IMR-90 (cell line): Measurements from ENCODE around the gene SLC44A2. TPM values are rescaled to one million over a fixed set of nuclear protein-coding genes. Genes with fewer than 3 reads are reported as not detected.
A peak's percentile ranks its signal among the peaks of the same experiment; 100 is the strongest.

Source experiments
- ATAC-seq: fragments of 200-7000 bp; cut with Tn5 transposase; 2 replicates; pipeline ENCODE4 v1.9.1; 2020; ENCODE audit warnings: low read depth, mild to moderate bottlenecking, moderate library complexity
- BruUV-seq: library from RNA; stranded (reverse); fragments of 400-500 nt; replicated peaks from 2 replicates; lab custom pipeline; 2021; lab: Mats Ljungman, UMichigan
- CTCF ChIA-PET: fragments of 300-600 bp; formaldehyde crosslinking; extraction: SDS; loops from one replicate; lab custom pipeline; 2021; ENCODE audit warnings: antibody characterized with exemption; lab: Yijun Ruan, JAX
- POLR2A ChIA-PET: fragments of 300-600 bp; sonication (Branson Sonifier 250); formaldehyde crosslinking; loops from one replicate; lab custom pipeline; 2022; ENCODE audit warnings: antibody characterized with exemption; ENCODE audit not compliant: unreplicated experiment; lab: Charles Lee
- DNase-seq: peaks from one replicate; pipeline ENCODE4 v3.0.0; 2013
- H2AFZ ChIP-seq: replicated peaks from 2 replicates; pipeline ENCODE3; 2013; ENCODE audit warnings: low read length, mild to moderate bottlenecking; ENCODE audit not compliant: poor library complexity
- H2AK5ac ChIP-seq: 2 replicates; pipeline ENCODE4 v1.6.1; 2013; ENCODE audit warnings: low read depth, low read length, inconsistent platforms
- H2AK9ac ChIP-seq: replicated peaks from 2 replicates; pipeline ENCODE3; 2013; ENCODE audit warnings: mild to moderate bottlenecking, low read depth, low read length, moderate library complexity; ENCODE audit not compliant: poor library complexity
- H2BK120ac ChIP-seq: 2 replicates; pipeline ENCODE4 v1.6.1; 2013; ENCODE audit warnings: low read depth, low read length, inconsistent platforms
- H2BK15ac ChIP-seq: 3 replicates; pipeline ENCODE4 v1.6.1; 2013; ENCODE audit warnings: low read depth, low read length, inconsistent platforms
- H2BK20ac ChIP-seq: 2 replicates; pipeline ENCODE4 v1.6.1; 2013; ENCODE audit warnings: low read depth, mild to moderate bottlenecking, inconsistent platforms, low read length, moderate library complexity
- H2BK5ac ChIP-seq: 2 replicates; pipeline ENCODE4 v1.6.1; 2013; ENCODE audit warnings: mild to moderate bottlenecking, low read depth, low read length, inconsistent platforms; ENCODE audit not compliant: poor library complexity, severe bottlenecking
- H3K14ac ChIP-seq: replicated peaks from 2 replicates; pipeline ENCODE4 v1.6.1; 2013; ENCODE audit warnings: low read depth, low read length, inconsistent platforms
- H3K18ac ChIP-seq: 2 replicates; pipeline ENCODE4 v1.6.1; 2013; ENCODE audit warnings: low read depth, low read length, control low read depth
- H3K23ac ChIP-seq: 2 replicates; pipeline ENCODE4 v1.6.1; 2013; ENCODE audit warnings: low read depth, low read length, inconsistent platforms
- H3K27ac ChIP-seq: 2 replicates; pipeline ENCODE4 v1.5.1; 2013; ENCODE audit warnings: mild to moderate bottlenecking, control low read depth, low read length; ENCODE audit not compliant: insufficient read depth
- H3K27me3 ChIP-seq: 2 replicates; pipeline ENCODE4 v1.6.1; 2013; ENCODE audit warnings: low read length; ENCODE audit not compliant: control insufficient read depth, insufficient read depth
- H3K36me3 ChIP-seq: 2 replicates; pipeline ENCODE4 v1.6.1; 2013; ENCODE audit warnings: low read length, mixed read lengths; ENCODE audit not compliant: control insufficient read depth, insufficient read depth
- H3K4ac ChIP-seq: 2 replicates; pipeline ENCODE4 v1.6.1; 2013; ENCODE audit warnings: low read depth, low read length, inconsistent platforms
- H3K4me1 ChIP-seq: 2 replicates; pipeline ENCODE4 v1.6.1; 2013; ENCODE audit warnings: low read length, mixed read lengths; ENCODE audit not compliant: control insufficient read depth, insufficient read depth
- H3K4me2 ChIP-seq: 2 replicates; pipeline ENCODE4 v1.6.1; 2013; ENCODE audit warnings: low read depth, mild to moderate bottlenecking, control low read depth, low read length, moderate library complexity
- H3K4me3 ChIP-seq: 2 replicates; pipeline ENCODE4 v1.5.1; 2013; ENCODE audit warnings: low read depth, mild to moderate bottlenecking, control low read depth, low read length, moderate library complexity; ENCODE audit not compliant: insufficient read depth
- H3K56ac ChIP-seq: 2 replicates; pipeline ENCODE4 v1.6.1; 2013; ENCODE audit warnings: low read length, inconsistent platforms; ENCODE audit not compliant: insufficient read depth; ENCODE audit errors: extremely low read depth
- H3K79me1 ChIP-seq, 2 experiments: 2 replicates each; pipeline ENCODE4 v1.6.1; 2013; ENCODE audit warnings: low read length in 2 of 2, inconsistent platforms in 1 of 2, low read depth in 1 of 2
- H3K9ac ChIP-seq: 2 replicates; pipeline ENCODE4 v1.6.1; 2013; ENCODE audit warnings: low read depth, low read length, control low read depth
- H3K9me1 ChIP-seq: 2 replicates; pipeline ENCODE4 v1.6.1; 2013; ENCODE audit warnings: low read length, inconsistent platforms; ENCODE audit not compliant: insufficient read depth
- H3K9me3 ChIP-seq: 2 replicates; pipeline ENCODE4 v1.6.1; 2013; ENCODE audit warnings: low read length; ENCODE audit not compliant: control insufficient read depth, insufficient read depth
- H4K20me1 ChIP-seq: 2 replicates; pipeline ENCODE4 v1.6.1; 2013; ENCODE audit warnings: low read length, inconsistent platforms; ENCODE audit not compliant: insufficient read depth
- H4K5ac ChIP-seq: 2 replicates; pipeline ENCODE4 v1.6.1; 2013; ENCODE audit warnings: mild to moderate bottlenecking, low read depth, low read length, control low read depth
- H4K8ac ChIP-seq, 2 experiments: 2 replicates each; pipeline ENCODE4 v1.6.1; 2013; ENCODE audit warnings: low read depth in 2 of 2, low read length in 2 of 2, control low read depth in 1 of 2, inconsistent platforms in 1 of 2
- H4K91ac ChIP-seq: 2 replicates; pipeline ENCODE4 v1.6.1; 2013; ENCODE audit warnings: low read depth, low read length, inconsistent platforms; ENCODE audit not compliant: insufficient read depth
- CEBPB ChIP-seq: IDR thresholded peaks from 2 replicates; pipeline ENCODE4 v1.6.1; 2012; ENCODE audit warnings: low read depth, low read length, improper control_type of control experiment
- FOS ChIP-seq: fragments of 150-350 bp; IDR thresholded peaks from 2 replicates; pipeline ENCODE4 v1.6.1; 2016; ENCODE audit warnings: low read depth, low read length
- MAFK ChIP-seq: IDR thresholded peaks from 2 replicates; pipeline ENCODE4 v1.6.1; 2012; ENCODE audit warnings: low read depth, low read length, improper control_type of control experiment
- MXI1 ChIP-seq: IDR thresholded peaks from 2 replicates; pipeline ENCODE4 v1.6.1; 2012; ENCODE audit warnings: low read depth, mild to moderate bottlenecking, low read length, moderate library complexity, borderline replicate concordance
- RFX5 ChIP-seq: IDR thresholded peaks from 2 replicates; pipeline ENCODE4 v1.8.0; 2012; ENCODE audit warnings: low read depth, mild to moderate bottlenecking, low read length, moderate library complexity
- WGBS, 2 experiments: methylation state at CpG; one replicate each; pipeline versions ENCODE4 v1.1.5 to v1.1.7; 2013; ENCODE audit warnings: missing lambda C conversion rate in 2 of 2; ENCODE audit not compliant: insufficient read length in 1 of 2; ENCODE audit errors: extremely low coverage in 2 of 2; 5-methylcytosine and 5-hydroxymethylcytosine counted together
- dilution Hi-C: fragments of 300-500 bp; cut with HindIII; formaldehyde crosslinking; loops from one replicate; pipeline ENCODE4 v1.14.3; 2018; ENCODE audit warnings: low sequenced_read_pairs; ENCODE audit not compliant: unreplicated experiment
- in situ Hi-C: fragments of 300-500 bp; cut with MboI; formaldehyde crosslinking; loops from 3 replicates; pipeline ENCODE4 v1.14.3; 2019; ENCODE audit warnings: low sequenced_read_pairs, inconsistent platforms, mixed read lengths
- intact Hi-C: fragments of 100-400 bp; cut with micrococcal nuclease; formaldehyde crosslinking; loops from 2 replicates; pipeline ENCODE4 v1.10.0; 2022
- polyA plus RNA-seq, 3 experiments: library from polyadenylated mRNA; depleted of rRNA; stranded (reverse); fragments of >200 nt; gene quantifications; 2 replicates each; pipeline ENCODE4 v1.2.3, GENCODE V29; 2012; ENCODE audit warnings: low replicate concordance in 1 of 3
- total RNA-seq: library from RNA; depleted of rRNA; stranded (reverse); fragments of >200 nt; gene quantifications from 2 replicates; pipeline ENCODE4 v1.2.3, GENCODE V29; 2012
- TF ChIP-seq, protein P1 (sequence below): fragments of 150-350 bp; IDR thresholded peaks from 2 replicates; pipeline ENCODE4 v1.6.1; 2016; ENCODE audit warnings: low read depth, mild to moderate bottlenecking, low read length, moderate library complexity, borderline replicate concordance

The SLC44A2 gene
- total and polyA plus RNA-seq, 2 of the 4 experiments (the other 2 are of a cell fraction), result 28.5 to 62.9 TPM

DNA sequence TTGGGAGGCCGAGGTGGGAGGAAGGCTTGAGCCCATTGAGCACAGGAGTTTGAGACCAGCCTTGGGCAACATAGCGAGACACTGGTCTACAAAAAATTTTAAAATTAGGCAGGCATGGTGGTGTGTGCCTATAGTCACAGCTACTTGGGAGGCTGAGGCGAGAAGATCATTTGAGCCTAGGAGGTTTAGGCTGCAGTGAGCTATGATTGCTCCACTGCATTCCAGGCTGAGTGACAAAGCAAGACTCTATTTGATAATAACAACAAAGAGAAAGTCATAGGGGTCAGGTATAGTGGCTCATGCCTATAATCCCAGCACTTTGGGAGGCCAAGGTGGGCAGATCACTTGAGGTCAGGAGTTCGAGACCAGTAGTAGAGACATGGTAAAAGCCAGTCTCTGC lies 4.6 kb upstream of the SLC44A2 start:
- no peak overlapping the region for H2AFZ ChIP-seq
- H4K8ac ChIP-seq, result peak overlapping the region in 1 of 2 experiments; percentile 4; a peak in 1 of 4 replicates
- intact Hi-C loops (no loop called here), in situ Hi-C loops (no loop called here), dilution Hi-C loops (no loop called here)
- peak overlapping the region; percentile 41; the same call in 1 of the 2 replicates for H2BK120ac ChIP-seq
- ChIA-PET POLR2A (no interaction called here), CTCF (no interaction called here)
- peaks cover 2% of the 10 kb centered on the region; the same call in 1 of the 2 replicates for H3K36me3 ChIP-seq
- 93% methylated on average over 2 of the region's 4 CpGs; no CpG with 5 or more reads in 1 of the 2 experiments for WGBS, 2 experiments
- H3K9me3 ChIP-seq, result no peaks in the 10 kb centered on the region
- no peak overlapping the region for H3K56ac ChIP-seq
- no peak overlapping the region for H3K4me3 ChIP-seq
- peak overlapping the region; percentile 52; the same call in 1 of the 2 replicates for H3K23ac ChIP-seq
- H3K79me1 ChIP-seq, result peaks cover 48 to 74% of the 10 kb centered on the region in 2 experiments
- peaks cover 5% of the 10 kb centered on the region; the same call in 1 of the 2 replicates for H4K20me1 ChIP-seq
- peak overlapping the region; percentile 25; the same call in 1 of the 2 replicates for H4K91ac ChIP-seq
- TF ChIP-seq RFX5 (no peak), CEBPB (peak; percentile 31; the same call in 1 of the 2 replicates), MAFK (no peak), MXI1 (no peak), FOS (no peak)
- TF ChIP-seq, protein P1, sequence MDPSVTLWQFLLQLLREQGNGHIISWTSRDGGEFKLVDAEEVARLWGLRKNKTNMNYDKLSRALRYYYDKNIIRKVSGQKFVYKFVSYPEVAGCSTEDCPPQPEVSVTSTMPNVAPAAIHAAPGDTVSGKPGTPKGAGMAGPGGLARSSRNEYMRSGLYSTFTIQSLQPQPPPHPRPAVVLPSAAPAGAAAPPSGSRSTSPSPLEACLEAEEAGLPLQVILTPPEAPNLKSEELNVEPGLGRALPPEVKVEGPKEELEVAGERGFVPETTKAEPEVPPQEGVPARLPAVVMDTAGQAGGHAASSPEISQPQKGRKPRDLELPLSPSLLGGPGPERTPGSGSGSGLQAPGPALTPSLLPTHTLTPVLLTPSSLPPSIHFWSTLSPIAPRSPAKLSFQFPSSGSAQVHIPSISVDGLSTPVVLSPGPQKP, result no peak
- peak overlapping the region; percentile 7; the same call in 1 of the 3 replicates for H2BK15ac ChIP-seq
- H3K27ac ChIP-seq, result peak overlapping the region; percentile 31; the same call in 1 of the 2 replicates
- no peak overlapping the region for H2AK9ac ChIP-seq
- ATAC-seq (no peak), DNase-seq (no peak)
- H3K18ac ChIP-seq, result peak overlapping the region; percentile 25; the same call in 1 of the 2 replicates
- H3K4me1 ChIP-seq, result peaks cover 19% of the 10 kb centered on the region
- H3K14ac ChIP-seq, result peak overlapping the region; percentile 40; the same call in 1 of the 2 replicates
- no TSS peak for BruUV-seq
- peak overlapping the region; percentile 69 for H2BK20ac ChIP-seq
- no peaks in the 10 kb centered on the region for H3K27me3 ChIP-seq
- H2BK5ac ChIP-seq, result peak overlapping the region; percentile 59
- no peak overlapping the region for H3K9ac ChIP-seq
- peak overlapping the region; percentile 28; the same call in 1 of the 2 replicates for H3K4ac ChIP-seq
- H3K4me2 ChIP-seq, result no peak overlapping the region
- H2AK5ac ChIP-seq, result peak overlapping the region; percentile 3; the same call in 1 of the 2 replicates
- peak overlapping the region; percentile 17; the same call in 1 of the 2 replicates for H4K5ac ChIP-seq
- peaks cover 21% of the 10 kb centered on the region for H3K9me1 ChIP-seq
